ENCODE results near the gene UQCRFS1. TPM values are rescaled to one million over a fixed set of nuclear protein-coding genes. Genes with fewer than 3 reads are reported as not detected.

UQCRFS1 gene
- total and polyA plus RNA-seq, 9 donors, result 19.3 to 37.7 (median 23.8) TPM

DNA sequence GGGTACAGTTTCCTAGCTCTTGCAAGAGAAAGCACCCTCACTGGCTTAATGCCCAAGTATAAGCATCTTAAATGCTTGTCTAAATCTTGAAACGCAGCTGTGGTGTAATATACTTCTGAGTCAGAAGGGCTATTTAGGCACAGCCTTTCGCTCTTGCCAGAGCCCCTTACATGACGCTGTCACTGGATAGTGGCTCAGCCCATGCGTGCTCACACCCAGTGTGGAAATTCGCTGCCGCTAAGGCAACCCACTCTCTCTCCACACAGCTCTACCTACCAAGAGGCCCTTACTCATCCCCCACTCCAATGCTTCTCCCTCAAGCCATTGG, 24.0 kb downstream of the UQCRFS1 start:
- TF ChIP-seq POLR2A (IDR thresholded peaks at IDR 0.05), result no peak
- TF ChIP-seq, protein P1, sequence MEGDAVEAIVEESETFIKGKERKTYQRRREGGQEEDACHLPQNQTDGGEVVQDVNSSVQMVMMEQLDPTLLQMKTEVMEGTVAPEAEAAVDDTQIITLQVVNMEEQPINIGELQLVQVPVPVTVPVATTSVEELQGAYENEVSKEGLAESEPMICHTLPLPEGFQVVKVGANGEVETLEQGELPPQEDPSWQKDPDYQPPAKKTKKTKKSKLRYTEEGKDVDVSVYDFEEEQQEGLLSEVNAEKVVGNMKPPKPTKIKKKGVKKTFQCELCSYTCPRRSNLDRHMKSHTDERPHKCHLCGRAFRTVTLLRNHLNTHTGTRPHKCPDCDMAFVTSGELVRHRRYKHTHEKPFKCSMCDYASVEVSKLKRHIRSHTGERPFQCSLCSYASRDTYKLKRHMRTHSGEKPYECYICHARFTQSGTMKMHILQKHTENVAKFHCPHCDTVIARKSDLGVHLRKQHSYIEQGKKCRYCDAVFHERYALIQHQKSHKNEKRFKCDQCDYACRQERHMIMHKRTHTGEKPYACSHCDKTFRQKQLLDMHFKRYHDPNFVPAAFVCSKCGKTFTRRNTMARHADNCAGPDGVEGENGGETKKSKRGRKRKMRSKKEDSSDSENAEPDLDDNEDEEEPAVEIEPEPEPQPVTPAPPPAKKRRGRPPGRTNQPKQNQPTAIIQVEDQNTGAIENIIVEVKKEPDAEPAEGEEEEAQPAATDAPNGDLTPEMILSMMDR (IDR thresholded peaks at IDR 0.05), result no peak
- TF ChIP-seq EP300 (IDR thresholded peaks at IDR 0.05), result no peak
- no peaks in the 10 kb centered on the region for H3K9me3 ChIP-seq
- 85 to 92% (median 87%) methylated on average over 6 of the region's 6 CpGs for WGBS, 3 donors
- no peaks in the 10 kb centered on the region for H3K36me3 ChIP-seq
- H3K27me3 ChIP-seq, result no peaks in the 10 kb centered on the region
- H3K4me1 ChIP-seq (ENCODE audit: insufficient read depth), result no peaks in the 10 kb centered on the region
- H3K4me3 ChIP-seq, result no peak overlapping the region
- no peak overlapping the region for H3K27ac ChIP-seq
- intact Hi-C loops (cut with DNase I), result no loop called here
- no peak for DNase-seq

DNA sequence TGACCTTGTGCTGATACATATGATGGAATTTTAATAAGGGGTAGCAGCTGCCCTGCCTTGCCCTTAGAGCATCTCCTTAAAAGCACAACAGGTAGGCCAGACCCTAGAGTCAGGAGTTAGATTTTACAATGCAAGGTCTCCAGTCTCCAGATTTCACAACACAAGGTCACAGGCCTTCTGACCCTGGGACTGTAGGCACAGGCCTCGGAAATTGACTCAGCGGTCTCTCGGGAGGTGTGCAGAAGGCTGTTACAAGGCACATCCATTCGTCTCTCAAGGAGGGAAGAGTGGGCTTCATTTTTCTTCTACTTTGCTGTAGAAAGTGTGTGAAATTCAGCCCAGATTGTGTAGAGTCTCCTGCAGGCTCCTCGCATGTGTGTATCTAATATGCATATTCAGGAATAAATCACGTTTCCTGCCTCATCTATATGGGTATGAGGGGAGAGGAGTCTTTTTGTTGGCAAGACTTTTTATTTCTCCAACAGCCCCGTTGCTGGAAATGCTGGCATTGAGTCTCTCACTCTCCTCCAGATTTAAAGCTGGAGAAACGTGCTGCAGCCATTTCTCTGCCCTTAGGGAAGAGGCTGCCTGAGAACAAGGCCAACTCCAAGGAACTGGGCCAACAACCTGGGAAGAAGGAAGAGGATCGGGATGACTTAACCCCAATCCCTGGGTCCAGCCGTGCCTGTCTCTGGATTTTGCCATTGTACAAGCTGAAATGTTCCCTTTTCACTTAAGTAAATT, 24.5 kb downstream of the UQCRFS1 start:
- H3K27ac ChIP-seq, result no peak overlapping the region
- H3K9me3 ChIP-seq, result no peaks in the 10 kb centered on the region
- intact Hi-C loops (cut with DNase I), result no loop called here
- no peaks in the 10 kb centered on the region for H3K27me3 ChIP-seq
- H3K36me3 ChIP-seq, result no peaks in the 10 kb centered on the region
- no peaks in the 10 kb centered on the region for H3K4me1 ChIP-seq (ENCODE audit: insufficient read depth)
- H3K4me3 ChIP-seq, result no peak overlapping the region
- no peak for DNase-seq
- 53 to 56% (median 55%) methylated on average over 10 of the region's 10 CpGs for WGBS, 3 donors
- TF ChIP-seq, protein P1 (IDR thresholded peaks at IDR 0.05), result no peak
- TF ChIP-seq POLR2A (IDR thresholded peaks at IDR 0.05) (no peak), EP300 (IDR thresholded peaks at IDR 0.05) (no peak)

DNA sequence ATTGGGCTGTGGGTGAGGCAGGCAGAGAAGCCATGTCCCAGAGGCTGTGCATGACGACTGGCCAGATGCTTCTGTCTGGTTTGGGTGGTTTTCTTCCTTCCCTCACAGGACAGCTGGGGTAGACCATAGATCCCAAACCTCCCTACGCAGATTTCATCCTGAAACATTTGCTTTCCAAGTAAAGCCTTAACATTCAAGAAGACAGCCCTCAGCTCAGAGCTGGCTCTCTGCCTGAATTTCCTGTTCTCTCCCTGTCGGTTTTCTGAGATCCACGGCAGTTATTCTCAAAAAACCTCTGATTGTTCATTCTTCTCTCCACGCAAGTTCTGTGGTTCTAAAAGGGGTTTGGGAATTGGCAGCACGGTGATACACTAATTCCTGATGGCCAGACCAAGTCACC, 25.3 kb downstream of the UQCRFS1 start:
- Histone ChIP-seq H3K9me3 (no peaks in the 10 kb centered on the region), H3K27ac (no peak overlapping the region), H3K27me3 (no peaks in the 10 kb centered on the region), H3K4me3 (no peak overlapping the region), H3K4me1 (ENCODE audit: insufficient read depth) (no peaks in the 10 kb centered on the region), H3K36me3 (no peaks in the 10 kb centered on the region)
- WGBS, 3 donors, result 54 to 64% (median 62%) methylated on average over 6 of the region's 6 CpGs
- TF ChIP-seq POLR2A (IDR thresholded peaks at IDR 0.05) (no peak), EP300 (IDR thresholded peaks at IDR 0.05) (no peak)
- TF ChIP-seq, protein P1 (IDR thresholded peaks at IDR 0.05), result no peak
- intact Hi-C loops (cut with DNase I), result no loop called here
- no peak for DNase-seq

DNA sequence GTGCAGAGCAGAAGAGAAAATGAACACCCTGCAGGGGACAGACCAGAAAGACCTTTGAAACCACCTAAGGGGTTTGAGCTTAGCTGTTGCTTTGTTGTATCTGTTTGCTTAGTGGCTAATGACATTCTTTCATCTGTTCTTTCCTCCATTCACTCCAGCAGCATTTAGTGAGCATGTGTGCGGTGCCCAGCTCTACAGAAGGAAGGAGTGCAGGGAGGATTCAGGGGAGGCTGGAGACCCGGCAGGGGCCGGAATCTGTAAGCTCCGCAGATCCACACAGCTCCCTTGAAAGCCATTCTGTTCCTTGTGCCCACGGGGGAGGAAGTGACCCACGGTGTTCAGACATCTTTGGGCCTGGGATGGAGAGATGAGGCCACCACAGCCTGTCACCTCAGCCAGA, 27.5 kb downstream of the UQCRFS1 start:
- Histone ChIP-seq H3K27me3 (no peaks in the 10 kb centered on the region), H3K36me3 (no peaks in the 10 kb centered on the region), H3K9me3 (no peaks in the 10 kb centered on the region), H3K27ac (no peak overlapping the region), H3K4me3 (no peak overlapping the region), H3K4me1 (ENCODE audit: insufficient read depth) (no peaks in the 10 kb centered on the region)
- no peak for DNase-seq
- WGBS, 3 donors, result 66 to 73% (median 71%) methylated on average over 6 of the region's 6 CpGs
- no peak for TF ChIP-seq EP300 (IDR thresholded peaks at IDR 0.05)
- TF ChIP-seq, protein P1 (IDR thresholded peaks at IDR 0.05), result no peak
- TF ChIP-seq POLR2A (IDR thresholded peaks at IDR 0.05), result no peak
- intact Hi-C loops (cut with DNase I), result no loop called here

Measured in ovary (tissue), 9 donors.